Suprapubic skin (tissue), 4 donors: ENCODE measurements around the gene MYADML2. TPM values are rescaled to one million over a fixed set of nuclear protein-coding genes. Genes with fewer than 3 reads are reported as not detected.
A peak's percentile ranks its signal among the peaks of the same experiment; 100 is the strongest.

Experiments used
- DNase-seq, 2 donors: peaks; one replicate each; pipeline ENCODE4 v3.0.0-alpha.2; 2019; ENCODE audit warnings: low spot score in 2 of 2
- H3K27ac ChIP-seq: fragments of 200-600 bp; sonication (generic); one replicate; pipeline ENCODE4 v1.5.1; 2019
- H3K27me3 ChIP-seq: fragments of 200-600 bp; sonication (generic); one replicate; pipeline ENCODE4 v1.5.1; 2019
- H3K36me3 ChIP-seq: fragments of 200-600 bp; sonication (generic); one replicate; pipeline ENCODE4 v1.5.1; 2019
- H3K4me1 ChIP-seq: fragments of 200-600 bp; sonication (generic); one replicate; pipeline ENCODE4 v1.5.1; 2019
- H3K4me3 ChIP-seq: fragments of 200-600 bp; sonication (generic); one replicate; pipeline ENCODE4 v1.5.1; 2019; ENCODE audit warnings: mild to moderate bottlenecking
- H3K9me3 ChIP-seq: fragments of 200-600 bp; sonication (generic); one replicate; pipeline ENCODE4 v1.5.1; 2019
- CTCF ChIP-seq, 2 donors: fragments of 200-600 bp in 1 of 2; fragments of 450-650 bp in 1 of 2; sonication (generic) in 1 of 2; IDR thresholded peaks; one replicate each; pipeline ENCODE4 v1.5.1; 2016 to 2019; ENCODE audit warnings: antibody characterized with exemption in 2 of 2, mild to moderate bottlenecking in 1 of 2, moderate library complexity in 1 of 2
- EP300 ChIP-seq: sonication (generic); formaldehyde crosslinking; IDR thresholded peaks from one replicate; pipeline ENCODE4 v1.6.1; 2017; ENCODE audit warnings: antibody characterized with exemption
- POLR2A ChIP-seq, 2 donors: fragments of 450-650 bp; IDR thresholded peaks; one replicate each; pipeline ENCODE4 v1.6.1; 2017; ENCODE audit warnings: antibody characterized with exemption in 2 of 2, mild to moderate bottlenecking in 2 of 2, moderate library complexity in 2 of 2
- POLR2AphosphoS5 ChIP-seq, 3 donors: sonication (generic); formaldehyde crosslinking; IDR thresholded peaks; one replicate each; pipeline ENCODE4 v1.6.1; 2017; ENCODE audit warnings: antibody characterized with exemption in 3 of 3
- WGBS: methylation state at CpG from one replicate; pipeline ENCODE4 v1.1.5; 2018; 5-methylcytosine and 5-hydroxymethylcytosine counted together
- total RNA-seq, 4 donors: library from RNA; depleted of rRNA; stranded (reverse); fragments of >200 nt; gene quantifications; one replicate each; pipeline ENCODE4 v1.1.0, GENCODE V29; 2016

Gene MYADML2
- total RNA-seq, 4 donors from 2014 or later = not detected

- Histone ChIP-seq H3K4me3 (no peak overlapping the region), H3K27ac (no peak overlapping the region), H3K36me3 (no peaks in the 10 kb centered on the region), H3K9me3 (no peaks in the 10 kb centered on the region), H3K27me3 (peaks cover 66% of the 10 kb centered on the region), H3K4me1 (peaks cover 45% of the 10 kb centered on the region)
- no peak for TF ChIP-seq EP300
- no peak for DNase-seq
- 69% methylated on average over 27 of the region's 37 CpGs for WGBS
Observed at GRCh38 chr17:81962499-81963441, 15.7 kb upstream of the MYADML2 start.

GRCh38 chr17:81961521-81962498 is 14.8 kb upstream of the MYADML2 start:
- no peak for TF ChIP-seq POLR2A (IDR thresholded peaks at IDR 0.05)
- TF ChIP-seq EP300 = no peak
- TF ChIP-seq POLR2AphosphoS5 (IDR thresholded peaks at IDR 0.05) = no peak
- no peak for TF ChIP-seq CTCF (IDR thresholded peaks at IDR 0.05)
- peak overlapping the region; percentile 47 for H3K4me3 ChIP-seq
- no peaks in the 10 kb centered on the region for H3K9me3 ChIP-seq
- no peaks in the 10 kb centered on the region for H3K36me3 ChIP-seq
- peaks cover 70% of the 10 kb centered on the region for H3K27me3 ChIP-seq
- peaks cover 35% of the 10 kb centered on the region for H3K4me1 ChIP-seq
- WGBS = 42% methylated on average over 8 of the region's 82 CpGs
- H3K27ac ChIP-seq = no peak overlapping the region
- no peak for DNase-seq

GRCh38 chr17:81961087-81961511 is 14.1 kb upstream of the MYADML2 start, which contains the start of gene NOTUM:
Gene NOTUM, minus strand, starts transcription at chr17:81961187. Its CDS starts 278 bp downstream, at chr17:81960909.
- no peaks in the 10 kb centered on the region for H3K36me3 ChIP-seq
- no peak within 1 kb of the TSS for H3K27ac ChIP-seq
- H3K4me3 ChIP-seq = peak within 1 kb of the TSS; percentile 47
- TF ChIP-seq POLR2AphosphoS5 (IDR thresholded peaks at IDR 0.05) (no peak), POLR2A (IDR thresholded peaks at IDR 0.05) (no peak), CTCF (IDR thresholded peaks at IDR 0.05) (peak in 1 of 2 donors; percentile 26)
- peaks cover 32% of the 10 kb centered on the region for H3K4me1 ChIP-seq
- peaks cover 70% of the 10 kb centered on the region for H3K27me3 ChIP-seq
- no CpG with 5 or more reads among the region's 65 CpGs for WGBS
- no peak for DNase-seq
- H3K9me3 ChIP-seq = no peaks in the 10 kb centered on the region

GRCh38 chr17:81960130-81960958 is 13.3 kb upstream of the MYADML2 start:
- Histone ChIP-seq H3K9me3 (no peaks in the 10 kb centered on the region), H3K4me3 (peak overlapping the region; percentile 47), H3K27ac (no peak overlapping the region), H3K36me3 (no peaks in the 10 kb centered on the region), H3K27me3 (peaks cover 70% of the 10 kb centered on the region), H3K4me1 (peaks cover 32% of the 10 kb centered on the region)
- 4% methylated on average over 31 of the region's 98 CpGs for WGBS
- no peak for DNase-seq
- TF ChIP-seq POLR2A (IDR thresholded peaks at IDR 0.05) (no peak), POLR2AphosphoS5 (IDR thresholded peaks at IDR 0.05) (no peak), EP300 (no peak), CTCF (IDR thresholded peaks at IDR 0.05) (no peak)
